Stimulated activated CD8-positive, alpha-beta memory T cell treated with anti-CD3 and anti-CD28 coated beads, Interleukin-12 subunit alpha, Interleukin-12 subunit beta, amount 100 ng/mL, for 4 hours (primary cell): ENCODE data around the gene PANX2.

Experiments used
- DNase-seq: peaks from one replicate; pipeline ENCODE4 v3.0.0-alpha.2; 2020; ENCODE audit warnings: low read depth

PANX2 gene

DNA sequence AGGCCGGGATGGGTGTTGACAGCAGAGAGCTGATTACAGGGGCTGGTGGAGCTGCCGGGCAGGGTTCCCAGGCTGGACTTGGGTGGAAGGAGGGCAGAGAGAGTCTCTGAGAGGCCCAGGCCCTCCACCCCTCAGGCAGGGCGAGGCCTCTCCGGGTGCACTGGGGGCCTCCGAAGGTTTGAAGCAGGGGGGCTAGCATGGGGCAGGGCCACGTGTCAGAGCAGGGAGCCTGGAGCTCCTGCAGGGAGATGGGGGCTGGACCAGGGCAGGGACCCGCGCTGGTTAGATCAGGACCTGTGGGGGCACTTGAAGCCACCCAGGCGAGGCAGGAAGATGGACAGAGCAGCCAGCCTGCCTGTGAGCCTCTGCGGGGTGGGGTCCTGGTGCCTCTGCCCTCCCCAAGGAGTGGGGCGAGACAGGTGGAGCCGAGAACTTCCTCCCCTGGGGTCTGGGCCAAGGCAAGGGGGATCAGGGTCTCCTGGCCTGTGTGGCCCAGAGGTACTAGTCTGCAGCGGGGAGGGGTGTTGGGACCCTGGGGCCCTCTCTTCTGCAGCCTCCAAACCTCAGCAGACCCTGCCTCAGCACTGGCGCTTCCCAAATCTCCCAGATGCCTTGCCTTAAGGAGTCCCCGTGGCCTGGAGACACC is 911 bp downstream of the PANX2 start:
- DNase-seq = no peak

DNA sequence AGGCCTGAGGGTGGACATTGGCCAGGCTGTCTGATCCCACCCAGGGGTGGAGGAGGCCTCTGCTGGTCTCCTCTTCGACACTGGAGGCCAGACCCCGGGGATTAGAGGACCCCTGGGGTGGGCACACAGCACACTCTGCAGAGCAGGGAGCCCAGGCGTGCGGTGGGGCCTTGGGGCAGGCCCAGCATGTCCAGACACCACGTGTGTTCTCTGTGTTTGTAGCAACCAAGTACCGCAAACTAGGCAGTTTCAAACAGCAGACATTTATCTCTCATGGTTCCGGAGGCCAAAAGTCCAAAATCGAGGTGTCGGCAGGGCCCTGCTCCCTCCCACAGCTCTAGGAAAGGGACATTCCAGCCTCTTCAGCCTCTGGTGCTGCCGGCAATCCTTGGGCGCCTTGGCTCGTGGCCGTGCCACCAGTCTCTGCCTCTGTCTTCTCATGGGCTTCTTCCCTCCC is 1.5 kb downstream of the PANX2 start:
- no peak for DNase-seq

GRCh38 chr22:50173311-50173982 is 2.9 kb downstream of the PANX2 start:
- no peak for DNase-seq

GRCh38 chr22:50173983-50174355 is 3.4 kb downstream of the PANX2 start:
- DNase-seq = no peak

DNA sequence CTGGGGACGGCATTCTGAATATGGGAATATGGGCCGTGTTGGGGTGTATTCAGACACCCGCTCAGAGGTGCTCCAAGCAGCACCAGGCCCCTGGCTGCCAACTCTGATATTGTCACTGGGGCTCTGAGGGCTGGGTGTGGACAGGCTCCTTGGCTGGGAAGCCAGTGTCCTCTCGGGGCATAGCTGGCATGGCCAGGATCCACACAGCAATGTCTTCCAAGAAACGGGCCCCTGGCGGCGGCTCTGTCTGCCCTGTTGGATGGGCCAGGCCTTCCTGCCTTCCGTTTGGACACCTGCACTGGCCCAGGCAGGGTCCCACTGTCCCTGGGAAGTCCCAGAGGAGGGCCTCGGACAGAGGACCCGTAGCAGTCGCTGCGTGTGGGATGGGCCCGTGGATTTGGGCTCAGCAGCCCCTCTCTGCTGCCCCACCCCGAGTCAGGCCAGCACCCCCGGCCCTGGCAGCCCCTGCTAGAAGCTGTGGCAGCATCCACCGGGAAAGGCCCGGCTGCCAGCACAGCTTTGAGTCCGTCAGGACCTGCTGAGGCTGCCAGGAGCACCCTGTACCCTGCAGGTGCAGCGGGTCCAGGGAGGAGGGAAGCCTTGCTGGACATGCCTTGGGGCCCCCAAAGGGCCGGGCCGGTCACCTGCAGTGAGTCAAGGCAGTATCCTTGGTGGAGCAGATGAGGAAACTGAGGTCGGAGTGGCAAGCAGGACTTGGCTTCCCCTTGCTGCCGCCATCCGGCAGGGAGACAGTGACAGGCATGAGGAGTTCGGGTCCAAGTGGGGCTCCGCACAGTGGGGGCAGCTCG is 4.1 kb downstream of the PANX2 start:
- DNase-seq = no peak

DNA sequence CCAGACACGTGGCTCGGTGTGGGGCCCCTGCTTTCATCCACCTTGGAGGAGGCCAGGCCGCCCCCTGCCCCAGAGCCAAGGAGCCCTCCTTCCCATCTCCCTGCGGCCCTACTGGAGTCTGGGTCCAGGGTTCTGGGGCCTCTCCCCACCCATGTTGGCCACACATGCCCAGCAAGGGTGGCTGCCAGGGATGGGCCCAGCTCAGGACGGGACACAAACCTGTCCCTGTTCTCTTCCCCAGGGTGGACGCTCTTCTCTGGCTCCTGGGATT is 4.6 kb downstream of the PANX2 start:
- DNase-seq = no peak

- DNase-seq = no peak
Measured at GRCh38 chr22:50175921-50176849, 5.7 kb downstream of the PANX2 start.

GRCh38 chr22:50176850-50177536 is 6.5 kb downstream of the PANX2 start:
- no peak for DNase-seq

- DNase-seq = no peak
Measured at GRCh38 chr22:50177537-50178470, 7.3 kb downstream of the PANX2 start.

DNA sequence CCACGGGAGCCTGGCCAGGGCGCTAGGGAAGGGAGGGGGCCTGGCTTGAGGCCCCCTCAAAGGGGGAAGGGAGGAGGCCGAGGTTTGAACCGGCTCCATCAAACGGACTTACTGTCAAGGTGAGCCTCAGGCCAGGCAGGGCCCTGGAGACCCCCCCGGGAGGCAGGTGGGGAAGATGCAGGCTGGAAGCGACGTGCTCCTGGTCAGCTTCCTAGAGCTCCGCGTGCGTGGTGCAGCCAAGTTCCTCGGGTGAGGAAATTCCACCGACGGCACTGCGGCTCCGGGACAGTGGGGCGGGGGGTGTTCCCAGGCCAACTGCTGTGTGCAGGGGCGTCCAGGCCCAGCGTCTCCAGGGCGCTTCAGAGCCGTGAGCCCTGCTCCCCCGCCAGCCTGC is 7.9 kb downstream of the PANX2 start:
- no peak for DNase-seq

DNA sequence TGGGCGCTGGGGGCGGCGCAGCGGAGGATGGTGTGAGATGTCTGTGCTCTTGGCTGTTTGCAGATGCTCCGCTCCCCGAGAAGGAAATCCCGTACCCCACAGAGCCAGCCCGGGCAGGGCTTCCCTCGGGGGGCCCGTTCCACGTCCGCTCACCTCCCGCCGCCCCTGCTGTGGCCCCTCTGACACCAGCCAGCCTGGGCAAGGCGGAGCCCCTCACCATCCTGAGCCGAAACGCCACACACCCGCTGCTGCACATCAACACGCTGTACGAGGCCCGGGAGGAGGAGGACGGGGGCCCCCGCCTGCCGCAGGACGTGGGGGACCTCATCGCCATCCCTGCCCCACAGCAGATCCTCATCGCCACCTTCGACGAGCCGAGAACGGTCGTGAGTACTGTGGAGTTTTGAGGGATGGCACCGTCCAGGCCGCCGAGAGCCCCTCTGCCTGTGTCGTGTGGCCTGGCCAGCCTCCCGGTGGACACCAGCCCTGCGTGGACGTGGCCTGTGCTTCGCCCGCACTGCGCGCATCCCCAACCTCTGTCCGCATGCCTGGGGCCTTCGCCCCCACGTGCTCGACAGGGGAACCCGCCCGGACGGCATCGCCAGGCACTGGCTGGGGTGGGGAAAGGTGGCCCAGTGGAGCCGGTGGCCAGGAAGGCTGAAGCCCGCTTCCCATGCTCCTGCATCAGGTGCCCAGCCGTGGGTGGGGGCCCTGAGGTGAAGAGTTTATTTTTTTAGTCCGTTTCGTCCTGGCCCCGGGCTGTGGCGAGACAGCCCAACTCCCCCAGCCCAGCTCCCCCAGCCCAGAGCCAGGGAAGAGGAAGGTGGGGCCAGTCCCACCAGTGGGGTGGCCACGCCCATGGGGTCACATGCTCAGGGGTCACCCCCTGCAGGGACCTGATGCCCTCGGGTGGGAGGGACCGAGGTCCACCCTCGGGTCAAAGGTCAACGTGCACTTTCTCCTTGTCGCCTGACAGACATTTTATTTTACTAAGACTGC is 8.6 kb downstream of the PANX2 start:
- DNase-seq = no peak

- DNase-seq = no peak
Measured at GRCh38 chr22:50179937-50180726, 9.6 kb downstream of the PANX2 start.

DNA sequence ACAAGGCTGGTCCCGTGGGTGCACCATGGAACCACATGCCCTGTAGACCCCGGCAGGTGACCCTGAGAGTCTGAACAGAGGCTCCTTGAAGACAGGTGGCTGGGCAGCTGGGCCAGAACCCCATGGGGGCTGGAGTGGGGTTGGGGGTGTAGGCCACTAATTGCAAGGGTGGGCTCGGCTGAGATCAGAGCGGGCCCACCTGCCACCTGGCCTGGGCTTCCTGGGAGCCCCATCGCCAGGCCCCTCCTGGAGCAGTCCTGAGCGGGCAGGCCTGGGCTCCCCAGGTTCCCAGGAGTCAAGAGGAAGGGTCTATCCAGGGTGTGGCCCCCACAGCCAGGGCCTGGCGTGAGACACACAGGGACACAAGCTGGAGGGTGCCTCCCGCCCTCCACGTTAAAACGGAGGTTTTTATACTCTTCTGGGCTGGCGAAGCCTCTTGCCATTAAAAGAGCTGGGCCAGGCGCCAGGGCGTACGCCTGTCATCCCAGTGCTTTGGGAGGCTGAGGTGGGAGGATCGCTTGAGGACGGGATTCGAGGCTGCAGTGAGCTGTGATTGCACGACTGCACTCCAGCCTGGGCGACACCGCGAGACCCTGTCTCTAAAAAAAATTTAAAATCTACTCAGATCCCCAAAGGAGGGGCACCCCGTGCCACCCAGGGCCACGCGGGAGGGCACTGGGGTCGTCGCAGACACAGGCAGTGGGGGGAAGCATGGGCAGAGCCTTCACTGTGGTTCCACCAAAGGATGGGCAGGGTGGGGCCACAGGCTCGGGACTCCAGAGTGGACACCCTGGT is 10.4 kb downstream of the PANX2 start:
- no peak for DNase-seq

DNA sequence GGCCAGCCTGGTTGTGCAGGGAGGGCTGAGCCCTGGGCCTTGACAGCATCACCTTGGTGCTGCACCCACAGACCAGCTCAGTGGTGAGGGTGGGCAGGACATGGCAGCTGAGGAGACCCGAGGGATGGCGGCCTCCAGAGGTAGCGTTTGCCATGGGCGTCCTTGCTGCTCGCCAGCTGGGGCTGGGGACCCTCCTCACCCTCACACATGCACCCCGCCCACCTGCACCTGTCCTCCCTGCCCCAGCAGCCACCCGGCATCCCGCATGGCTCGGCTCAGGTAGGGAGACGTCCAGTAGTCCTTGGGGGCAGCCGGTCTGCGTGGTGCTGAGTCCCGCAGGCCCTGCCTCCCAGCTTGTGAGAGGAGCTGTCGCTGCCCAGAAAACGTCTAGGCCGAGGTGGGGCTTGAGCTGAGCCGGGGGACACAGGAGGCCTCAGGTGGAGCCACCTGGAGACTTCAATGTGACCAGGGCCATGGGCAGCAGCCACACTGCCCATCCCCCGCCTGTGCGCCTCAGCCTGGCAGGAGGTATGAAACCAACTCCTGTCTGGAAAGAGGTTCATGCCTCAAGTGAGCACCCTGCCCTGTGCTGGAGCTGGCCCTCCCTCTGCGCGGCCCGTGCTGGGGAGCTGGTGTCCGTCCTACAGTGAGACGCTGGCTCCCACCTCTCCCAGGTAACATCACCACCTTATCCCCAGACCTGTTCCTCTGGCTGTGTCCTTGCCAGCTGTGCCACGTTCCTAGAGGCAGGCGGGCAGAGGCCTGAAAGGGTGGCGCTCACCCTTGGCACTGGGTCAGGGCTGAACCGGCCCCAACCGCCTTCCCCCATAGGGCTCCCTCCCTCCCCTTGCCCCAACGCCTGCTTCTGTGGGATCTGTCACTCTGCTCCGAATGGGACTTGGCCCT is 11.9 kb downstream of the PANX2 start:
- DNase-seq = no peak

DNA sequence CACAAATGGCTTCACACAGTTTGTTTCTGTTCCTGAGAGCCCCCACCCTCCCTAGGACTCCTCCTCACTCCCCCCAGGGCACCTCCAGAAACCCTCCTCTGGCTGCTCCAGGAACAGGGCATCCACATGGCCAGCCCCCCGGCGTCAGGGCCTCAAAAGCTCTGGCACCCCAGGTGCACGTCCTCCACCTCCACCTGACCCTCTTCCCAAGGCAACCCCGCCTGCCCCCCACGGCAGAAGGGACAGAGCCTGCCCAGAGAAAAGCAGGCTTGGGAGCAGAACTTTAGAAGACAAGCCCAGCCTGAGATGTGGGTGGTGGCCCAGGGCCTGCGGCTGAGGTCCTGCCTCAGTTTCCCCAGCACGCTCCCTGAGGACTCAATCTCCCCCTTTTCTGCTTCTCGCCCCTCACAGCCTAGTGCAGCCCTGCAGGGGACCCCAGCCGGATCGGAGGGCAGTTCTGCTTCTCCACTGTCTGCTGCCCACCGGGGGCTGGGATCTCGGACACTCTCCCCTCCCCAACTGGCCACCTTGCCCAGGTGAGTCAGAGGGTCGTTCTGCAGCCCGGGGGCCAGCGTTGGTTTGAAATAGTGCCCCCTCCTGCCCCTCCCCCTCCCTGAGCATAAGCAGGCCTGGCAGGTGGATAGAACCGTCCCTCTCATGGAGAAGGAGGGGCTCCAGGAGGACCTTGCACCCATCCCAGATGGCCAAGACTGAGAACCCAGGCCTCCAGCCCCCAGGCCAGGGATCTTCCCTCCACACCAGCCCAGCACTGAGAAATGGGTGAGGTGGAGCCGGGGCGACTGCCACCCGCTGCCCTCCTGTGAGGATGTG is 12.8 kb downstream of the PANX2 start:
- DNase-seq = no peak
